KOPT-K1 (cell line): ENCODE measurements around the gene LRRC36.

Experiments used
- H3K27ac ChIP-seq: fragments of 200-600 bp; sonication (generic); 2 replicates; pipeline ENCODE4 v1.5.1; 2016; ENCODE audit warnings: antibody characterized with exemption, mild to moderate bottlenecking, low read depth, low read length; ENCODE audit not compliant: poor library complexity, severe bottlenecking
- H3K36me3 ChIP-seq: fragments of 200-600 bp; sonication (generic); 2 replicates; pipeline ENCODE4 v1.5.1; 2017; ENCODE audit warnings: antibody characterized with exemption, mild to moderate bottlenecking, low read length, moderate library complexity; ENCODE audit not compliant: insufficient read depth
- H3K9me3 ChIP-seq: fragments of 200-600 bp; sonication (generic); 2 replicates; pipeline ENCODE4 v1.5.1; 2017; ENCODE audit warnings: antibody characterized with exemption, low read length, mild to moderate bottlenecking; ENCODE audit not compliant: insufficient read depth, poor library complexity, severe bottlenecking

LRRC36 gene

GRCh38 chr16:67397036-67397801, 70.6 kb downstream of the LRRC36 start:
- H3K36me3 ChIP-seq, result no peaks in the 10 kb centered on the region
- no peak overlapping the region for H3K27ac ChIP-seq
- H3K9me3 ChIP-seq, result no peaks in the 10 kb centered on the region

- Histone ChIP-seq H3K9me3 (no peaks in the 10 kb centered on the region), H3K36me3 (no peaks in the 10 kb centered on the region)
These were observed 71.4 kb downstream of the LRRC36 start for GRCh38 chr16:67397812-67398545.

DNA sequence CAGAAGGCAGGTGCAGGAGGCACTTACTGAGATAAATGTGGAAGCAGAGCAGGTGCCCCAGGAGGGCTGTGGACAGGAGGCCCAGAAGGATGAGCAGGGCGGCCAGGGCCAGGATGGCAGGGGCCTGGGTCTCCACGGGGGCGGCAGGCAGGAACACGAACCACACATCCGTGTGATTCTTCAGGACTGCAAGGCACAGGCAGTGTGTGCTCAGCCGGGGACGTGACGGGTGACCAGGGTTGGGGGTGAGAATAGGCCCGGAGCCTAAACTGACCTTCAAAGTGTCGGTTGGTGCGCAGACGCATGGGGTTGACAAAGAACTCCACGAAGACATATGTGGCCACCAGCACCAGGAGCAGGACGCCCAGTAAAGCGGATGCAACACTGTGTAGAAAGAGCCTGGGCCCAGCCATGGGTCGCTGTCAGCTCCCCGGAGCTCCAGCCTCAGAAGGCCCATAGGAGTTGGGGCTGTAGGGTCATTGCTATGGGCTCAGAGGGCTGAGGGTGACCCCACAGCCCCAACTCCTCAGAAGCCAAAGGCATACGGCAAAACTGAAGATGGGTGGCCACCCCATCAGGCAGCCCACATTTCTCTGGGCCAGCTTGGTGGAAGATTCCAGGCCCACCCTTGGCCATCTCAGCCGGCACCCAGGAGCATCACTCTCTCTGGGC, 72.1 kb downstream of the LRRC36 start:
- no peak overlapping the region for H3K27ac ChIP-seq

More at GRCh38 chr16:67397812-67398545, 71.4 kb downstream of the LRRC36 start:
- no peak overlapping the region for H3K27ac ChIP-seq

GRCh38 chr16:67399218-67399733, 72.7 kb downstream of the LRRC36 start:
- H3K9me3 ChIP-seq, result no peaks in the 10 kb centered on the region
- no peak overlapping the region for H3K27ac ChIP-seq

More for the DNA sequence above, 72.1 kb downstream of the LRRC36 start:
- H3K36me3 ChIP-seq, result no peaks in the 10 kb centered on the region
- no peaks in the 10 kb centered on the region for H3K9me3 ChIP-seq

GRCh38 chr16:67399749-67400704, 73.4 kb downstream of the LRRC36 start:
- no peaks in the 10 kb centered on the region for H3K9me3 ChIP-seq
- H3K27ac ChIP-seq, result no peak overlapping the region
- H3K36me3 ChIP-seq, result no peaks in the 10 kb centered on the region

More at GRCh38 chr16:67399218-67399733, 72.7 kb downstream of the LRRC36 start:
- H3K36me3 ChIP-seq, result no peaks in the 10 kb centered on the region

- Histone ChIP-seq H3K36me3 (no peaks in the 10 kb centered on the region), H3K27ac (no peak overlapping the region), H3K9me3 (no peaks in the 10 kb centered on the region)
These were observed 74.3 kb downstream of the LRRC36 start for GRCh38 chr16:67400901-67401300.

DNA sequence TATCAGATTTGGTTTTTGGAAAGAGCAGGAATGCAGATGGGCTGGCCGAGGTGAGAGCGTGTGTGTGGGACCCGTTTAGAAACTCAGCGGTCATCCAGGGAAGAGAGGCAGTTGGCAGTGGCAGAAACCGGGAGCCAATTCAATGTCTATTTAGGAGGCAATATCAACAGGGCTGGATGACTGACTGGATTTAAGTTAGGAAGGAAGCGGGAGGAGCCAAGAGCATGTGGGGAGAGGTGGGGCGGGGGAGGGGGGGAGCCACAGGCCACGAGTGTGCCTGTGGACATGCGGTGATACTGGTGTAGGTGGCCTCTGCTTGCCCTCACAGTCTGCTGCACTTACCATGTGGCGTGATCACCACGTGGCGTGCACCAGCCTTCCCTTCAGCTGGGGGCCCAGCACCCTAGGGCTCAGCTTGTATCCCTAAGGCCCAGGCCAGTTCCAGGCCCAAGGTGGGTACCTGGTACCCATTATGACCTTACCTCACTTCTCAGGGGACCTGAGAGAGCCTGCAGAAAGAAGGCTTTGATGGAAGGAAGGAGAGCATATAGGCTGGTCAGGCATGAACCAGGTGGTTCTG, 77.5 kb downstream of the LRRC36 start:
- Histone ChIP-seq H3K9me3 (no peaks in the 10 kb centered on the region), H3K27ac (no peak overlapping the region), H3K36me3 (no peaks in the 10 kb centered on the region)

DNA sequence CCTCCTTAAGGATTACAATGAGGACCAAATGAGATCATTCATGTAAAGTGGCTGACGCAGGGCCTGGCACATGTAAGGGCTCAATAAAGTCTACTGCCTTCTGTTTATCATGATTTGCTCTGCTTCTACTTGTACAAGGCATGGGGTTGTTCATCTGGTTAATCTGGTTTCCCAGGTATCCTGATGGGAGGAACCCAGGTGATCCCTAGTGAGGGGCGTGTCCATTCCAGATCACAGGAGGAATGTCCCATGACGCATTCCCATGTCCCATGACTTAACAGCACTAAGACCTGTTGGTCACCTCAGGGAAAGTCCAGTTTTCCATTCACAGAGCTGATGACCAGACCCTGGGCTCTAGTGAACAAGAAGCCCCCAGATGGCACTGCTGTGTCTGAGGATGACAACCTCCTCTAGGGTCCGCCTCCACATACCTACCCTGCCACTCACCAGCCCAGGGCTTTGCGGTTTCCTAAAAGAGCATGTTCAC, 78.2 kb downstream of the LRRC36 start:
- Histone ChIP-seq H3K36me3 (no peaks in the 10 kb centered on the region), H3K9me3 (no peaks in the 10 kb centered on the region)

DNA sequence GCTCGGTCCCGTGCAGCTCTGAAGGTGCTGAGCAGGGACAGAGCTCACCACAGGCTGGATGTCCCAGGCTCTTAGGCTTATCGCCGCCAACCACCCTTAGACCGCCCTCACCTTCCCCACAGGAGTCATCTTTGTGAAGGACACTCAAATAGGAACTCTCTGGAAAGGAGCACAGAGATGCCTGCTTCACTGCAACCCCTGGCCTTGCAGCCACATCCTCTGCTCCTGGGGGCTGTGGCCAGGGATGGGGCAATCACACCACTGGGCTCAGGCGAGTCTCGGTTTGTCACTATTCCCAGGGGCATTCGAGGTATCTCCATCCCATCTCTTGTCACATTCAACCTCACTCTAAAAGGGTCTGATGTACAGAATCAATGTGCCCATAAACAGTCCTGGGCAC, 78.7 kb downstream of the LRRC36 start:
- Histone ChIP-seq H3K27ac (no peak overlapping the region), H3K36me3 (no peaks in the 10 kb centered on the region), H3K9me3 (no peaks in the 10 kb centered on the region)

More for the DNA sequence above, 78.2 kb downstream of the LRRC36 start:
- H3K27ac ChIP-seq, result no peak overlapping the region

DNA sequence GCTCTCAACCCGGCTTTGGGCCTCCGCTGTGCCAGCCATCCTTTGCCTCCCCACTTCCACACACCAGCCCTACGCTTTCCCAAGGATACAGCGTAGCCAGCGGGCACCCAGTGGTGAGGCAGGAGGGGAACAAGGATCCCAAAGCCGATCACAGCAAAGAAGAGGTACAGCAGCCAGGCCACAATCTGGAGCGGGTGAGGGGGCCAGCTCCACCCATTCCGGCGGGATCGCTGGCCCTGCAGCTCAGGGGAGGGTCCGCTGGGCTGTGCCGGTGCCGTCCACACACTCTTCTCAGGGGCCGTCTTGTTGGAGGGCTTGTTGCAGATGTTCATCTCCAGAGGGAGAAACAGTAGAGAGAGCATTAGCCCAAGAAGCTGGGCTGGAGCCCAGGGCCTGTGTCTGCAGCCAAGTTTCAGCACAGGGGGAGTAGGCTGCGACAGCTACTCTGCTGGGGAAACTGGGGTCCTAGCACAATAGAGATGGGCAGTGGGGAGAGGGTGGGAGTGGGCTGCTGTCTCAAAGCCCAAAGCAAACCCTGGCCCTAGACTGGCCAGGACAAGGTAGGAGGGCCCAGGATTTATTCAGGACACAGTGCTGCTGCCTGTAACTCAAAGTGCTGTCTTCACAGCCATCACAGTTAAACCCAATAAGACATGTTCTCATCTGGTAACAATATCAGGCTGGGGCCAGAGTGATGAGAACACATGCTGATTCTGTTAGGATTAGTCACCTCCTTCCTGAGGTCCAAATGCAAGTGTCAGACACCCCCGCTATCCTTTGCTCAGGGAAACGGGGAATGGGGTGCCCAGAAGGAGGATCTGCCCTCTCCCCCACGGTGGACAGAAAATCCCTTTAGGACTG, 79.7 kb downstream of the LRRC36 start:
- H3K27ac ChIP-seq, result no peak overlapping the region
- no peaks in the 10 kb centered on the region for H3K36me3 ChIP-seq
- H3K9me3 ChIP-seq, result no peaks in the 10 kb centered on the region

DNA sequence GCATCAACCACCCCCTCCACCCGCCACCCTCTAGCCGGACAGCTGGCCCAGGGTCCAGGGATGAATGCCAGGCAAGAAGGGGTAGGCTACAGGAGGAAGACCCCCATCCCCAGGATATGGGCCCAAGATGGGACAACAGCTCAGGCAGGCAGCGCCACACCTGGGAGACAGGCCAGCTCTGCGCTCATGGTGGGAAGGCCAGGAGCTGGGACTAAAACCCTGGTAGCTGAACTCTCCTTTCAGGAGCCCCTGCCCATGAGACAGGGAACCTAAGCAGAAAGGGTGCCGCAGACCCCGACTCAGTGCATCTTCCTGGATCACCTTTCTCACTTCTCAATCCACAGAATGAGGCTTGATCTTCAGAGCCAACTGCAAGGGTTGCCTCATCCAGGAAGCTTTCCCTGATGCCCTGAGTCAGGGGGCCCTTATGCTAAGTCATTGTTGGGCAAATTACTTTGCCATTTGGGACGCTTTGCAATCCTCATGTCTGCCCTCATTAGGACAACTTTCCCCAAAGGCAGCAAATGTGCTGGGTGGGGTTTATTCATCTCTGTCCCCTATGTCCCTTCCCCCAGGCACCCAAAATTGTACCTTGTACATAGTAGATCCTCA, 80.7 kb downstream of the LRRC36 start:
- H3K36me3 ChIP-seq, result no peaks in the 10 kb centered on the region
- H3K27ac ChIP-seq, result no peak overlapping the region
- no peaks in the 10 kb centered on the region for H3K9me3 ChIP-seq

- H3K36me3 ChIP-seq, result no peaks in the 10 kb centered on the region
- H3K27ac ChIP-seq, result no peak overlapping the region
- no peaks in the 10 kb centered on the region for H3K9me3 ChIP-seq
These were observed 81.3 kb downstream of the LRRC36 start for GRCh38 chr16:67407788-67408452.
